GM12801 (cell line): ENCODE data around the gene OGFOD3.

Source experiments
- CTCF ChIP-seq: IDR thresholded peaks from one replicate; pipeline ENCODE4 v1.5.1; 2011; ENCODE audit warnings: control low read depth; ENCODE audit not compliant: insufficient read length; ENCODE audit errors: extremely low read depth

Gene OGFOD3

GRCh38 chr17:82410014-82410716, 8.2 kb downstream of the OGFOD3 start:
- TF ChIP-seq CTCF, result no peak

GRCh38 chr17:82408938-82409318, 9.5 kb downstream of the OGFOD3 start:
- TF ChIP-seq CTCF, result no peak

GRCh38 chr17:82408288-82408937, 10.0 kb downstream of the OGFOD3 start:
- TF ChIP-seq CTCF, result no peak

GRCh38 chr17:82407255-82407654, 11.1 kb downstream of the OGFOD3 start:
- TF ChIP-seq CTCF, result no peak

GRCh38 chr17:82406131-82406671, 12.2 kb downstream of the OGFOD3 start:
- TF ChIP-seq CTCF, result no peak

GRCh38 chr17:82405051-82405450, 13.3 kb downstream of the OGFOD3 start:
- TF ChIP-seq CTCF, result no peak

- TF ChIP-seq CTCF, result no peak
Measured at GRCh38 chr17:82403662-82404660, 14.4 kb downstream of the OGFOD3 start.
